ENCODE results near the gene ASGR1. TPM values are rescaled to one million over a fixed set of nuclear protein-coding genes. Genes with fewer than 3 reads are reported as not detected.

The ASGR1 gene
- total and polyA plus RNA-seq, 2 donors (not counting 1 experiment from before 2014, with no cell fraction given): 0.32 to 0.43 TPM

DNA sequence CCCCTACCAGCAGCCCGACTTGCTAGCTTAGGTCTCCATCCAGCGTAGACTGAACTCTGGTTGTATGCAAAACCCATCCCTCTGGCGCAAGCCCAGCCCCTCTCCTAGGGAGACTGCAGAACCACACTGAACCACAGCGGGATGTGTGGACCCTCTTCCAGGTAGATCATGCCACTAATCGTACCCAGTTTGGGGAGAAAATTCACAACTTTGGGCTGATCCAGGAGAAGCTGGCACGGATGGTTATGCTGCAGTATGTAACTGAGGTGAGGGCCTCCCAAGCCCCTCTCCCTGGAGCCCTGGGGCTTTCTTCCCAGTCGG lies 43.8 kb upstream of the ASGR1 start:
- Mint-ChIP-seq H3K4me3 (no peak overlapping the region), H3K27me3 (no peaks in the 10 kb centered on the region), H3K27ac (peak overlapping the region; percentile 20), H3K9me3 (ENCODE audit: insufficient read depth) (no peaks in the 10 kb centered on the region), H3K4me1 (peaks cover 30% of the 10 kb centered on the region)
- peaks cover 7% of the 10 kb centered on the region for H3K79me2 ChIP-seq (ENCODE audit: control insufficient read depth, insufficient read depth, low read length)
- no peak overlapping the region for H3K27ac ChIP-seq (ENCODE audit: low read length in 2 of 2)
- TF ChIP-seq CTCF (IDR thresholded peaks at IDR 0.05) (no peak), EZH2 (IDR thresholded peaks at IDR 0.05; ENCODE audit: borderline replicate concordance, insufficient read depth, low read depth, low read length, poor library complexity, severe bottlenecking) (no peak)
- H3K4me3 ChIP-seq (ENCODE audit: control extremely low read depth in 1 of 5, extremely low read depth in 1 of 5, insufficient read depth in 1 of 5, low read depth in 2 of 5, low read length in 4 of 5): no peak overlapping the region
- no peak overlapping the region for H3K4me2 ChIP-seq (replicated peaks; ENCODE audit: low read depth, low read length, poor library complexity, severe bottlenecking)
- 98% methylated on average over 7 of the region's 7 CpGs for WGBS (ENCODE audit: insufficient coverage)
- H3K4me1 ChIP-seq (ENCODE audit: control insufficient read depth in 2 of 2, insufficient read depth in 2 of 2, low read length in 2 of 2): peaks cover 14 to 28% of the 10 kb centered on the region in 2 donors
- ATAC-seq (ENCODE audit: low read depth) (no peak), DNase-seq (no peak)
- H3K27me3 ChIP-seq (replicated peaks in 1 of 4; ENCODE audit: control extremely low read depth in 1 of 4, control insufficient read depth in 3 of 4, insufficient read depth in 4 of 4, low read length in 3 of 4): no peaks in the 10 kb centered on the region
- no peak overlapping the region for H3K9ac ChIP-seq (ENCODE audit: low read length)
- POLR2A ChIA-PET: no interaction called here
- no peak overlapping the region for H2AFZ ChIP-seq (ENCODE audit: insufficient read depth, low read depth, low read length, poor library complexity, severe bottlenecking)
- CTCF ChIA-PET: no interaction called here
- H4K20me1 ChIP-seq (ENCODE audit: control insufficient read depth, insufficient read depth, low read length, poor library complexity, severe bottlenecking): no peaks in the 10 kb centered on the region
- H3K36me3 ChIP-seq (replicated peaks in 1 of 2; ENCODE audit: control extremely low read depth in 1 of 2, control insufficient read depth in 1 of 2, extremely low read depth in 1 of 2, insufficient read depth in 2 of 2, low read length in 1 of 2): peaks cover 0 to 51% of the 10 kb centered on the region in 2 experiments
- H3K9me3 ChIP-seq (ENCODE audit: control extremely low read depth in 1 of 3, control insufficient read depth in 2 of 3, insufficient read depth in 1 of 3, low read length in 2 of 3): no peaks in the 10 kb centered on the region
- intact Hi-C loops (cut with micrococcal nuclease): no loop called here

- Histone ChIP-seq H3K9me3 (ENCODE audit: control extremely low read depth in 1 of 3, control insufficient read depth in 2 of 3, insufficient read depth in 1 of 3, low read length in 2 of 3) (no peaks in the 10 kb centered on the region), H3K36me3 (replicated peaks in 1 of 2; ENCODE audit: control extremely low read depth in 1 of 2, control insufficient read depth in 1 of 2, extremely low read depth in 1 of 2, insufficient read depth in 2 of 2, low read length in 1 of 2) (peaks cover 0 to 45% of the 10 kb centered on the region in 2 experiments), H3K27ac (ENCODE audit: low read length in 2 of 2) (no peak overlapping the region), H3K79me2 (ENCODE audit: control insufficient read depth, insufficient read depth, low read length) (peaks cover 7% of the 10 kb centered on the region), H2AFZ (ENCODE audit: insufficient read depth, low read depth, low read length, poor library complexity, severe bottlenecking) (no peak overlapping the region), H3K4me2 (replicated peaks; ENCODE audit: low read depth, low read length, poor library complexity, severe bottlenecking) (no peak overlapping the region), H3K27me3 (replicated peaks in 1 of 4; ENCODE audit: control extremely low read depth in 1 of 4, control insufficient read depth in 3 of 4, insufficient read depth in 4 of 4, low read length in 3 of 4) (no peaks in the 10 kb centered on the region), H4K20me1 (ENCODE audit: control insufficient read depth, insufficient read depth, low read length, poor library complexity, severe bottlenecking) (no peaks in the 10 kb centered on the region), H3K4me3 (ENCODE audit: control extremely low read depth in 1 of 5, extremely low read depth in 1 of 5, insufficient read depth in 1 of 5, low read depth in 2 of 5, low read length in 4 of 5) (no peak overlapping the region), H3K4me1 (ENCODE audit: control insufficient read depth in 2 of 2, insufficient read depth in 2 of 2, low read length in 2 of 2) (peaks cover 18 to 33% of the 10 kb centered on the region in 2 donors), H3K9ac (ENCODE audit: low read length) (no peak overlapping the region)
- peak overlapping the region; percentile 32 for H3K27ac Mint-ChIP-seq
- H3K4me3 Mint-ChIP-seq: no peak overlapping the region
- no peak for ATAC-seq (ENCODE audit: low read depth)
- H3K27me3 Mint-ChIP-seq: no peaks in the 10 kb centered on the region
- H3K9me3 Mint-ChIP-seq (ENCODE audit: insufficient read depth): no peaks in the 10 kb centered on the region
- ChIA-PET POLR2A (interaction anchor here (9.1 kb wide), 1 partner anchor 15 kb away, joined by 157 read pairs; the partner anchor contains the start of genes DVL2, GABARAP and PHF23), CTCF (interaction anchor here (2.9 to 3.1 kb wide), 2 partner anchors 12 to 176 kb away, joined by 15 to 16 read pairs; partner anchors contain the start of gene DVL2)
- 96% methylated on average over 12 of the region's 15 CpGs for WGBS (ENCODE audit: insufficient coverage)
- H3K4me1 Mint-ChIP-seq: peaks cover 34% of the 10 kb centered on the region
- TF ChIP-seq EZH2 (IDR thresholded peaks at IDR 0.05; ENCODE audit: borderline replicate concordance, insufficient read depth, low read depth, low read length, poor library complexity, severe bottlenecking): no peak
- TF ChIP-seq CTCF (IDR thresholded peaks at IDR 0.05): no peak
- intact Hi-C loops (cut with micrococcal nuclease): no loop called here
- no peak for DNase-seq
Measured at GRCh38 chr17:7222093-7222971, 43.2 kb upstream of the ASGR1 start.
